HK-2 (cell line): ENCODE results near the gene FITM1.

Experiments used
- DNase-seq: peaks from one replicate; pipeline ENCODE4 v3.0.0-alpha.2; 2018; ENCODE audit not compliant: unreplicated experiment

Gene FITM1

GRCh38 chr14:24139272-24139934 is 8.9 kb downstream of the FITM1 start:
- DNase-seq = no peak

GRCh38 chr14:24141097-24141880 is 10.8 kb downstream of the FITM1 start, which contains the start of gene EMC9:
Gene EMC9, minus strand, starts transcription at chr14:24141591. Its CDS starts 287 bp downstream, at chr14:24141304.
- peak; percentile 99 for DNase-seq

- no peak for DNase-seq
These were observed 13.1 kb downstream of the FITM1 start for GRCh38 chr14:24143511-24143910.

GRCh38 chr14:24144451-24144850 is 14.0 kb downstream of the FITM1 start:
- no peak for DNase-seq

- DNase-seq = no peak
These were observed 14.8 kb downstream of the FITM1 start for GRCh38 chr14:24145219-24145618.

GRCh38 chr14:24145690-24146452 is 15.4 kb downstream of the FITM1 start:
- DNase-seq = no peak

- DNase-seq = peak; percentile 97
These were observed 16.1 kb downstream of the FITM1 start, which contains the start of gene PSME2 for GRCh38 chr14:24146453-24146977. Gene PSME2, minus strand, starts transcription at chr14:24146610. Its CDS starts 29 bp downstream, at chr14:24146581.

GRCh38 chr14:24146978-24147760 is 16.7 kb downstream of the FITM1 start, which contains the start of gene RNF31:
Gene RNF31, plus strand, starts transcription at chr14:24147498. Its CDS starts 201 bp downstream, at chr14:24147699.
- DNase-seq = peak; percentile 96

GRCh38 chr14:24147761-24148428 is 17.4 kb downstream of the FITM1 start:
- DNase-seq = no peak

GRCh38 chr14:24149302-24149969 is 19.0 kb downstream of the FITM1 start:
- no peak for DNase-seq

- no peak for DNase-seq
These were observed 19.6 kb downstream of the FITM1 start for GRCh38 chr14:24150061-24150460.

GRCh38 chr14:24150567-24150966 is 20.1 kb downstream of the FITM1 start:
- DNase-seq = no peak

GRCh38 chr14:24150993-24151392 is 20.5 kb downstream of the FITM1 start:
- DNase-seq = no peak

GRCh38 chr14:24151404-24152080 is 21.1 kb downstream of the FITM1 start:
- no peak for DNase-seq

- DNase-seq = no peak
These were observed 24.6 kb downstream of the FITM1 start for GRCh38 chr14:24155100-24155499.

- DNase-seq = no peak
These were observed 26.4 kb downstream of the FITM1 start for GRCh38 chr14:24156840-24157239.

- no peak for DNase-seq
These were observed 26.9 kb downstream of the FITM1 start for GRCh38 chr14:24157331-24157730.

- no peak for DNase-seq
These were observed 29.5 kb downstream of the FITM1 start for GRCh38 chr14:24159777-24160498.

- DNase-seq = no peak
These were observed 30.0 kb downstream of the FITM1 start for GRCh38 chr14:24160499-24160849.
